ENCODE measurements around the gene APOBEC3A. TPM values are rescaled to one million over a fixed set of nuclear protein-coding genes. Genes with fewer than 3 reads are reported as not detected.
A peak's percentile ranks its signal among the peaks of the same experiment; 100 is the strongest.
"Not testable (repeated sequence)": the region's sequence is repeated elsewhere in the genome, so short reads cannot be mapped to it uniquely, and the experiment has no call there.

Gene APOBEC3A
- total RNA-seq, 1 donor from 2014 or later = not detected

DNA sequence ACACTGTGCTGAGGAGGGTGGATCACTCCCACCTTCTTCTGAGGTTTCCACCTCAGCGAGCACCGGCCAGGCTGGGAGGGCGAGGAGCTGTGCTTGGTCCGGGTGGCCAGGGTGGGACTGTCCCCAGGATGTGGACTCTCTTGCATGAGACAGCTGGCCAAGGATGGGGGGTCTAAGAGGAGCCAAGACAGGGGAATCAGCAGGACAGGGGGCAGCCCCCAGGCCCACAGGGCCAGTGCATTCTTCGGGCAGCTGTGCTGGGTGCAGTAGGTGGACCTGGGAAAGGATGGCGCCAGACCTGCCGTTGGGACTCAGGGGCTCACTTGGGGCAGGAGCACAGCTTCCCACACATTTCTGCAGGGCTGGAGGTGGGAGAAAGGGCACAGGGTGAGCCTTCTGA is 9.5 kb downstream of the APOBEC3A start:
- Mint-ChIP-seq H3K36me3 (ENCODE audit: low read depth) (no peaks in the 10 kb centered on the region), H3K27ac (no peak overlapping the region), H3K4me1 (ENCODE audit: low read depth) (peaks cover 4% of the 10 kb centered on the region), H3K27me3 (ENCODE audit: low read depth) (peaks cover 16% of the 10 kb centered on the region), H3K4me3 (ENCODE audit: low read depth) (no peak overlapping the region), H3K9me3 (no peaks in the 10 kb centered on the region)
- no peak for DNase-seq (ENCODE audit: low spot score)
- intact Hi-C loops (cut with micrococcal nuclease) = no loop called here

DNA sequence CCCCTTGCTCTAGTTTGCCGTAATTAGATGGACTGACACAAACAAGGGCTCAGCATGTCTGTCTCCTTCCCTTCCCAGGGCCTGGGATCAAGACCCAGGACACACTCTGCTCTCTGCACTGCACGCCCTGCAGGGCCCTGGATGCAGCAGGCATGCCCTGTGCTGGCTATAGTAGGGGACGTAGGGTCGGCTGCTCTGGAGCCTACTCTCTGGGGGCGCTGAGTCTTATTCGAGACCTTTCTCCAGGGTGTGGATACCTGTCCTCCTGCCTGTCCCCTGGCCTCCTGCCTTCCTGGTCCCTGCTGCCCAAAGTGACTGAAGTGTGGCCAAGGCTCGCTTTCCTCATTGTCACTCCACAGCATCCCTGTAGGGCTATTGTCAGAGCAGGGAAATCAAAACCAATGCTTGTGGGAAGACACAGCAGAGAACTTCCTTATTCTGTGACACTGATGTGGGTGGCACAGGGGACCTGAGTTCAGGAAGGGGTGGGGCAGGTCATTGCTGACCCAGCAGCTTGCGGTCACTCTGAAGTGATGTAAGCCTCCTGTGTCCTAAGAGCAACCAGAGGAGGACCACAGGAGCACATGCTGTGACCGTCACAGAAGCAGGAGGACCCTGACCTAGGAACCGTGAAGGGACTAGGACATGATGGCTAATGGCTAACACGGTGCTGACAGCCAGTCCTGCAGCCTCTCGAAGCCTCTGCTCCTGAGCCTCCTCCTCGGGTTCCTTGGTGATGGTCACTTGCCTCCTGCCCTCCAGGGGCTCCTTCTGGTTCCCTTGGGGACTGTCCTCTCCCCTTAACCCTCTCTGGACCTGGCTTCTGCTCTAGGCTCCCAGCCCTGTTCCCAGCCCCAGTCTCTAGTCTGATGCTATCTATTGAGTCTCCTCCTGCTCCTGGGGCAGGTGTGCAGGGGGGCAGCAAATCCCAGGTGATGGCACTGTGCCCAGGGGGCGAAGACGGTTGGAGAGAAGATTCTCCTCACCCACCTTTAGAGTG is 10.3 kb downstream of the APOBEC3A start:
- H3K27me3 Mint-ChIP-seq (ENCODE audit: low read depth) = peaks cover 16% of the 10 kb centered on the region
- H3K4me3 Mint-ChIP-seq (ENCODE audit: low read depth) = no peak overlapping the region
- no peak overlapping the region for H3K27ac Mint-ChIP-seq
- peaks cover 7% of the 10 kb centered on the region for H3K4me1 Mint-ChIP-seq (ENCODE audit: low read depth)
- H3K36me3 Mint-ChIP-seq (ENCODE audit: low read depth) = no peaks in the 10 kb centered on the region
- no peaks in the 10 kb centered on the region for H3K9me3 Mint-ChIP-seq
- DNase-seq (ENCODE audit: low spot score) = no peak
- intact Hi-C loops (cut with micrococcal nuclease) = no loop called here

- no peaks in the 10 kb centered on the region for H3K9me3 Mint-ChIP-seq
- peaks cover 7% of the 10 kb centered on the region for H3K4me1 Mint-ChIP-seq (ENCODE audit: low read depth)
- H3K36me3 Mint-ChIP-seq (ENCODE audit: low read depth) = no peaks in the 10 kb centered on the region
- peaks cover 16% of the 10 kb centered on the region for H3K27me3 Mint-ChIP-seq (ENCODE audit: low read depth)
- intact Hi-C loops (cut with micrococcal nuclease) = no loop called here
- H3K27ac Mint-ChIP-seq = no peak overlapping the region
- H3K4me3 Mint-ChIP-seq (ENCODE audit: low read depth) = no peak overlapping the region
- DNase-seq (ENCODE audit: low spot score) = no peak
Observed at GRCh38 chr22:38968801-38969200, 11.4 kb downstream of the APOBEC3A start.

GRCh38 chr22:38970551-38970950 is 13.1 kb downstream of the APOBEC3A start:
- DNase-seq (ENCODE audit: low spot score) = no peak
- Mint-ChIP-seq H3K9me3 (no peaks in the 10 kb centered on the region), H3K27me3 (ENCODE audit: low read depth) (peaks cover 16% of the 10 kb centered on the region), H3K4me1 (ENCODE audit: low read depth) (peaks cover 4% of the 10 kb centered on the region), H3K36me3 (ENCODE audit: low read depth) (no peaks in the 10 kb centered on the region), H3K4me3 (ENCODE audit: low read depth) (no peak overlapping the region), H3K27ac (peak overlapping the region; percentile 2)
- intact Hi-C loops (cut with micrococcal nuclease) = no loop called here

- DNase-seq (ENCODE audit: low spot score) = no peak
- Mint-ChIP-seq H3K27me3 (ENCODE audit: low read depth) (peaks cover 16% of the 10 kb centered on the region), H3K9me3 (no peaks in the 10 kb centered on the region), H3K27ac (no peak overlapping the region), H3K4me1 (ENCODE audit: low read depth) (peaks cover 4% of the 10 kb centered on the region), H3K36me3 (ENCODE audit: low read depth) (no peaks in the 10 kb centered on the region), H3K4me3 (ENCODE audit: low read depth) (no peak overlapping the region)
- intact Hi-C loops (cut with micrococcal nuclease) = no loop called here
Observed at GRCh38 chr22:38971202-38971601, 13.8 kb downstream of the APOBEC3A start.

- H3K27ac Mint-ChIP-seq = no peak overlapping the region
- intact Hi-C loops (cut with micrococcal nuclease) = no loop called here
- H3K4me1 Mint-ChIP-seq (ENCODE audit: low read depth) = peaks cover 4% of the 10 kb centered on the region
- H3K4me3 Mint-ChIP-seq (ENCODE audit: low read depth) = no peak overlapping the region
- no peak for DNase-seq (ENCODE audit: low spot score)
- no peaks in the 10 kb centered on the region for H3K36me3 Mint-ChIP-seq (ENCODE audit: low read depth)
- no peaks in the 10 kb centered on the region for H3K9me3 Mint-ChIP-seq
- peaks cover 15% of the 10 kb centered on the region for H3K27me3 Mint-ChIP-seq (ENCODE audit: low read depth)
Observed at GRCh38 chr22:38971791-38972190, 14.4 kb downstream of the APOBEC3A start.

DNA sequence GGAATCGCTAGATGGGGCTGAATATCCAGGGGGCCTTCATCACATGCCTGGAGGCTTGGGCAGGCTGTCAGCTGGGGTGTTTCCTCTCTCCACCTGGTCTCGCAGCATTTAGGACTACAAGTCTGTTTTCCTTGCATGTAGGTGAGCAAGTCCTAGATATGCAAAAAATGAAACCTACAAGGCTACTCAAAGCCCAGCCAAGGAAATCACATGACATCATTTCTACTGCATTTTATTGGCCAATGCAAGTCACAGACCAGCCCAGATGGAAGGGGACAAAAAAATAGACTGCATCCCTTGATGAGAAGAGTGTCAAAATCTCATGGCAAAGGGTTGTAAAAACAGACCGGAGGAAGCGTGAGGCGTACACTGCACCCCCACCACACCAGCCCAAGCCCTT is 15.1 kb downstream of the APOBEC3A start:
- DNase-seq (ENCODE audit: low spot score) = no peak
- Mint-ChIP-seq H3K36me3 (ENCODE audit: low read depth) (no peaks in the 10 kb centered on the region), H3K27ac (no peak overlapping the region), H3K4me1 (ENCODE audit: low read depth) (peaks cover 4% of the 10 kb centered on the region), H3K27me3 (ENCODE audit: low read depth) (peaks cover 16% of the 10 kb centered on the region), H3K9me3 (no peaks in the 10 kb centered on the region), H3K4me3 (ENCODE audit: low read depth) (no peak overlapping the region)
- intact Hi-C loops (cut with micrococcal nuclease) = no loop called here

DNA sequence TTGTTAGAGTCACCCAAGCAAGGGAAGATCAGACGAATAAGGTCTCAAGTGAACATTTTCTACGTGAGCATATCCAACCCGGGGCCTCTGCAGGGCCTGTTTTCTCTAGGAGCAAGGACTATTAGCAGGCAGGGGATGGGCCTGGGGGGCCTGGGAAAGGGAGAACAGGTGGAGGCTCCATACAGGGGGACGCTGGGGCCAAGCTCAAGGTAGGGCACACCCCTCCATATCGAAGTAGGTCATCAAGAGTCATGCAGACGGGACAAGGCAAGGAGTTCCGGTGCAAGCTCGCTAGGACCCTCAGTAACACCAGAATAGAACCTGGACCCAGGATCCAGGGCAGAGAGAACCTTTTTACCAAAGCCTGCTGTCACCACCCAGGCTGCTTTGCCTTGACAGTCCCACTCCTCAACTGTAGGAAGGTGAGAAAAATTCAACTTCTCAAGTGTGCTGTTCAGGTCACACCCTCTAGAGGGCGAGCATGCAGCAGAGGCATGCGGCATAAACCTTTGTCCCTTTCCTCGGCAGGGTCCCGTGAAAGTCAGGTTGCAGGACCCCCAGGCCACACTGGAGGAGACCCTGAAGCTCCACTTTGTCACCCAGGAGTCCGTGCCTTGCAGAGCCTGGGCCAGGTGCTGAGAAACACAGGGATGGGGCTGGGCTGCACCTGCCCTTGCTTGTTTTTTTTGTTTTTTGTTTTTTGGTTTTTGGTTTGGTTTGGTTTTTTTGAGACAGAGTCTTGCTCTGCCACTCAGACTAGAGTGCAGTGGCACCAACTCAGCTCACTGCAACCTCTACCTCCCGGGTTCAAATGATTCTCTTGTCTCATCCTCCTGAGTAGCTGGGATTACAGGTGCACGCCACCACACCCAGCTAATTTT is 16.1 kb downstream of the APOBEC3A start:
- intact Hi-C loops (cut with micrococcal nuclease) = loop anchor here (1.0 kb wide), 1 partner anchor 30 kb away; no protein-coding TSS in a partner anchor
- no peak overlapping the region for H3K27ac Mint-ChIP-seq
- H3K36me3 Mint-ChIP-seq (ENCODE audit: low read depth) = no peaks in the 10 kb centered on the region
- H3K9me3 Mint-ChIP-seq = no peaks in the 10 kb centered on the region
- peak; percentile 40 for DNase-seq (ENCODE audit: low spot score)
- peaks cover 19% of the 10 kb centered on the region for H3K27me3 Mint-ChIP-seq (ENCODE audit: low read depth)
- H3K4me3 Mint-ChIP-seq (ENCODE audit: low read depth) = no peak overlapping the region
- peaks cover 4% of the 10 kb centered on the region for H3K4me1 Mint-ChIP-seq (ENCODE audit: low read depth)

GRCh38 chr22:38974170-38974825 is 16.9 kb downstream of the APOBEC3A start:
- Mint-ChIP-seq H3K27ac (no peak overlapping the region), H3K9me3 (no peaks in the 10 kb centered on the region), H3K4me1 (ENCODE audit: low read depth) (peaks cover 4% of the 10 kb centered on the region), H3K36me3 (ENCODE audit: low read depth) (no peaks in the 10 kb centered on the region), H3K4me3 (ENCODE audit: low read depth) (no peak overlapping the region), H3K27me3 (ENCODE audit: low read depth) (peaks cover 14% of the 10 kb centered on the region)
- intact Hi-C loops (cut with micrococcal nuclease) = no loop called here
- DNase-seq (ENCODE audit: low spot score) = no peak

GRCh38 chr22:38974826-38975175 is 17.4 kb downstream of the APOBEC3A start:
- Mint-ChIP-seq H3K27me3 (ENCODE audit: low read depth) (peaks cover 14% of the 10 kb centered on the region), H3K4me3 (ENCODE audit: low read depth) (no peak overlapping the region), H3K9me3 (no peaks in the 10 kb centered on the region), H3K36me3 (ENCODE audit: low read depth) (no peaks in the 10 kb centered on the region), H3K4me1 (ENCODE audit: low read depth) (peaks cover 4% of the 10 kb centered on the region), H3K27ac (no peak overlapping the region)
- intact Hi-C loops (cut with micrococcal nuclease) = no loop called here
- DNase-seq (ENCODE audit: low spot score) = no peak

- H3K27me3 Mint-ChIP-seq (ENCODE audit: low read depth); H3K36me3 Mint-ChIP-seq (ENCODE audit: low read depth); H3K27ac Mint-ChIP-seq; H3K4me3 Mint-ChIP-seq (ENCODE audit: low read depth); intact Hi-C loops (cut with micrococcal nuclease); DNase-seq (ENCODE audit: low spot score); H3K9me3 Mint-ChIP-seq: not testable (repeated sequence)
- peaks cover 12% of the 10 kb centered on the region for H3K4me1 Mint-ChIP-seq (ENCODE audit: low read depth)
Observed at GRCh38 chr22:38977289-38977688, 19.9 kb downstream of the APOBEC3A start.

DNA sequence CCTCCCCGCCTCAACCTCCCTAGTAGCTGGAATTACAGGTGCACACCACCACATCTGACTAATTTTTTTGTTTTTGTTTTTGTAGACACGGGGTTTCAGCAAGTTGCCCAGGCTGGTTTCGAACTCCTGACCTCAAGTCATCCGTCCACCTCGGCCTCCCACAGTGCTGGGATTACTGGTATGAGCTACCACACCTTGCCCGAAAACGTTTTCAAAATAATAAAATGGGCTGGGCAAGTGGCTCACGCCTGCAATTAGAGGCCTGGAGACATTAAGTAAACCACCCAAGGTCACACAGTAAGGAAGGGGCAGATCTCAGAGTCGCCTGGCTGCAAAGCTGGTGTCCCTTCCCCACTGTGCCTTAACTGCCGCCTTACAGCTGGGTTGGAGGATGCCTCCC is 23.2 kb downstream of the APOBEC3A start:
- H3K27ac Mint-ChIP-seq; DNase-seq (ENCODE audit: low spot score); H3K4me3 Mint-ChIP-seq (ENCODE audit: low read depth); intact Hi-C loops (cut with micrococcal nuclease); H3K9me3 Mint-ChIP-seq; H3K27me3 Mint-ChIP-seq (ENCODE audit: low read depth): not testable (repeated sequence)
- H3K36me3 Mint-ChIP-seq (ENCODE audit: low read depth) = peaks cover 22% of the 10 kb centered on the region
- H3K4me1 Mint-ChIP-seq (ENCODE audit: low read depth) = peaks cover 32% of the 10 kb centered on the region

Data from activated T-helper 2 cell treated with anti-CD3 and anti-CD28 coated beads, Interferon-gamma antibody, Interleukin-2, Interleukin-4, amounts not matched to agents 10 μg/mL and 5 μg/mL and 100 μg/mL, durations not matched to agents 14 hours and 24 hours and 36 hours (primary cell).